ENCODE results near the gene MPHOSPH9. TPM values are rescaled to one million over a fixed set of nuclear protein-coding genes. Genes with fewer than 3 reads are reported as not detected.

The MPHOSPH9 gene
- total and polyA plus RNA-seq, 2 donors (not counting 1 experiment from before 2014, with no cell fraction given), result 17.2 to 50.5 TPM

GRCh38 chr12:123171967-123172366 is 61.0 kb downstream of the MPHOSPH9 start:
- Histone ChIP-seq H3K4me1 (ENCODE audit: control insufficient read depth, extremely low read depth, insufficient read depth, low read length) (no peaks in the 10 kb centered on the region), H2AFZ (ENCODE audit: low read length) (no peak overlapping the region), H3K27me3 (ENCODE audit: control insufficient read depth, insufficient read depth, low read length) (no peaks in the 10 kb centered on the region), H3K27ac (ENCODE audit: insufficient read depth, low read length) (no peak overlapping the region), H3K79me2 (ENCODE audit: control insufficient read depth, insufficient read depth, low read length) (no peaks in the 10 kb centered on the region), H3K36me3 (ENCODE audit: control insufficient read depth, insufficient read depth, low read length) (peaks cover under 1% of the 10 kb centered on the region), H3K4me3 (replicated peaks in 1 of 4; ENCODE audit: control extremely low read depth in 1 of 4, insufficient read depth in 1 of 4, low read depth in 3 of 4, low read length in 4 of 4) (no peak overlapping the region), H3K9ac (ENCODE audit: insufficient read depth, low read length) (no peak overlapping the region), H3K4me2 (ENCODE audit: extremely low read depth, insufficient read depth, low read length) (no peak overlapping the region), H3K9me3 (ENCODE audit: control insufficient read depth, insufficient read depth, low read depth, low read length) (no peaks in the 10 kb centered on the region), H4K20me1 (ENCODE audit: control insufficient read depth, extremely low read depth, insufficient read depth, low read length) (no peaks in the 10 kb centered on the region)
- TF ChIP-seq EZH2 (IDR thresholded peaks at IDR 0.05; ENCODE audit: low read length, missing control alignments) (no peak), CTCF (conservative IDR thresholded peaks at IDR 0.05 in 1 of 2, IDR thresholded peaks at IDR 0.05 in 1 of 2; ENCODE audit: low read depth in 1 of 2, low read length in 2 of 2) (no peak)
- DNase-seq (ENCODE audit: low read depth in 2 of 2), result no peak

GRCh38 chr12:123167329-123167728 is 65.6 kb downstream of the MPHOSPH9 start:
- no peak overlapping the region for H3K4me3 ChIP-seq (replicated peaks in 1 of 4; ENCODE audit: control extremely low read depth in 1 of 4, insufficient read depth in 1 of 4, low read depth in 3 of 4, low read length in 4 of 4)
- H3K27ac ChIP-seq (ENCODE audit: insufficient read depth, low read length), result no peak overlapping the region
- H3K9me3 ChIP-seq (ENCODE audit: control insufficient read depth, insufficient read depth, low read depth, low read length), result no peaks in the 10 kb centered on the region
- peaks cover 4% of the 10 kb centered on the region for H3K36me3 ChIP-seq (ENCODE audit: control insufficient read depth, insufficient read depth, low read length)
- H3K9ac ChIP-seq (ENCODE audit: insufficient read depth, low read length), result no peak overlapping the region
- H3K79me2 ChIP-seq (ENCODE audit: control insufficient read depth, insufficient read depth, low read length), result no peaks in the 10 kb centered on the region
- no peak overlapping the region for H2AFZ ChIP-seq (ENCODE audit: low read length)
- no peak for TF ChIP-seq CTCF (conservative IDR thresholded peaks at IDR 0.05 in 1 of 2, IDR thresholded peaks at IDR 0.05 in 1 of 2; ENCODE audit: low read depth in 1 of 2, low read length in 2 of 2)
- TF ChIP-seq EZH2 (IDR thresholded peaks at IDR 0.05; ENCODE audit: low read length, missing control alignments), result no peak
- H3K27me3 ChIP-seq (ENCODE audit: control insufficient read depth, insufficient read depth, low read length), result no peaks in the 10 kb centered on the region
- no peak overlapping the region for H3K4me2 ChIP-seq (ENCODE audit: extremely low read depth, insufficient read depth, low read length)
- no peaks in the 10 kb centered on the region for H3K4me1 ChIP-seq (ENCODE audit: control insufficient read depth, extremely low read depth, insufficient read depth, low read length)
- peak in 1 of 2 donors; percentile 8 for DNase-seq (ENCODE audit: low read depth in 2 of 2)
- no peaks in the 10 kb centered on the region for H4K20me1 ChIP-seq (ENCODE audit: control insufficient read depth, extremely low read depth, insufficient read depth, low read length)

GRCh38 chr12:123165537-123165936 is 67.4 kb downstream of the MPHOSPH9 start:
- Histone ChIP-seq H3K27ac (ENCODE audit: insufficient read depth, low read length) (no peak overlapping the region), H3K4me1 (ENCODE audit: control insufficient read depth, extremely low read depth, insufficient read depth, low read length) (no peaks in the 10 kb centered on the region), H4K20me1 (ENCODE audit: control insufficient read depth, extremely low read depth, insufficient read depth, low read length) (no peaks in the 10 kb centered on the region), H3K4me3 (replicated peaks in 1 of 4; ENCODE audit: control extremely low read depth in 1 of 4, insufficient read depth in 1 of 4, low read depth in 3 of 4, low read length in 4 of 4) (no peak overlapping the region), H3K79me2 (ENCODE audit: control insufficient read depth, insufficient read depth, low read length) (no peaks in the 10 kb centered on the region), H3K9me3 (ENCODE audit: control insufficient read depth, insufficient read depth, low read depth, low read length) (no peaks in the 10 kb centered on the region), H3K36me3 (ENCODE audit: control insufficient read depth, insufficient read depth, low read length) (peaks cover 5% of the 10 kb centered on the region), H2AFZ (ENCODE audit: low read length) (no peak overlapping the region), H3K4me2 (ENCODE audit: extremely low read depth, insufficient read depth, low read length) (no peak overlapping the region), H3K9ac (ENCODE audit: insufficient read depth, low read length) (no peak overlapping the region), H3K27me3 (ENCODE audit: control insufficient read depth, insufficient read depth, low read length) (no peaks in the 10 kb centered on the region)
- no peak for DNase-seq (ENCODE audit: low read depth in 2 of 2)
- no peak for TF ChIP-seq EZH2 (IDR thresholded peaks at IDR 0.05; ENCODE audit: low read length, missing control alignments)
- no peak for TF ChIP-seq CTCF (conservative IDR thresholded peaks at IDR 0.05 in 1 of 2, IDR thresholded peaks at IDR 0.05 in 1 of 2; ENCODE audit: low read depth in 1 of 2, low read length in 2 of 2)
